ENCODE measurements around the gene KCNAB1.

GRCh38 chr3:156218353-156218744 lies 98.0 kb downstream of the KCNAB1 start:
- TF ChIP-seq SUZ12 (IDR thresholded peaks at IDR 0.05; ENCODE audit: extremely low read depth, insufficient read depth, insufficient read length): no peak
- no peak for TF ChIP-seq ZNF274 (IDR thresholded peaks at IDR 0.05; ENCODE audit: low read depth, low read length)

All from NT2/D1 (cell line).